GM21360 (cell line): ENCODE data around the gene HTR6.
A peak's percentile ranks its signal among the peaks of the same experiment; 100 is the strongest.

Experiments used
- ATAC-seq: cut with Tn5 transposase; IDR thresholded peaks from one replicate; pipeline ENCODE4 v1.9.1; 2021; ENCODE audit warnings: mild to moderate bottlenecking, moderate library complexity; ENCODE audit not compliant: unreplicated experiment

The HTR6 gene

GRCh38 chr1:19685994-19686393, 21.3 kb downstream of the HTR6 start:
- ATAC-seq: no peak

GRCh38 chr1:19687414-19687813, 22.7 kb downstream of the HTR6 start:
- ATAC-seq: no peak

- no peak for ATAC-seq
These were observed 23.6 kb downstream of the HTR6 start for GRCh38 chr1:19688041-19688842.

- ATAC-seq: no peak
These were observed 24.5 kb downstream of the HTR6 start for GRCh38 chr1:19689085-19689757.

GRCh38 chr1:19689856-19690255, 25.2 kb downstream of the HTR6 start:
- ATAC-seq: no peak

GRCh38 chr1:19690342-19690741, 25.7 kb downstream of the HTR6 start:
- no peak for ATAC-seq

GRCh38 chr1:19694298-19694697, 29.6 kb downstream of the HTR6 start:
- no peak for ATAC-seq

- no peak for ATAC-seq
These were observed 31.1 kb downstream of the HTR6 start for GRCh38 chr1:19695772-19696171.

GRCh38 chr1:19696820-19697219, 32.1 kb downstream of the HTR6 start:
- ATAC-seq: no peak

- no peak for ATAC-seq
These were observed 33.5 kb downstream of the HTR6 start for GRCh38 chr1:19698181-19698580.

- ATAC-seq: no peak
These were observed 35.6 kb downstream of the HTR6 start for GRCh38 chr1:19700079-19700777.

GRCh38 chr1:19703280-19703679, 38.6 kb downstream of the HTR6 start:
- ATAC-seq: no peak

GRCh38 chr1:19704247-19705113, 39.8 kb downstream of the HTR6 start:
- ATAC-seq: no peak

- ATAC-seq: no peak
These were observed 40.8 kb downstream of the HTR6 start for GRCh38 chr1:19705464-19705863.

- no peak for ATAC-seq
These were observed 41.5 kb downstream of the HTR6 start for GRCh38 chr1:19706136-19706535.

- no peak for ATAC-seq
These were observed 44.0 kb downstream of the HTR6 start for GRCh38 chr1:19708567-19709110.

GRCh38 chr1:19709260-19709793, 44.7 kb downstream of the HTR6 start:
- ATAC-seq: no peak

- ATAC-seq: peak; percentile 47
These were observed 46.3 kb downstream of the HTR6 start for GRCh38 chr1:19710825-19711611.

- no peak for ATAC-seq
These were observed 48.3 kb downstream of the HTR6 start for GRCh38 chr1:19712928-19713327.
